ENCODE results near the gene FRY.
A peak's percentile ranks its signal among the peaks of the same experiment; 100 is the strongest.
"Not testable (repeated sequence)": the region's sequence is repeated elsewhere in the genome, so short reads cannot be mapped to it uniquely, and the experiment has no call there.

Gene FRY

GRCh38 chr13:32031025-32031814 lies at the start of gene FRY:
Gene FRY, plus strand, starts transcription at chr13:32031774. Its CDS starts 22 bp downstream, at chr13:32031796.
- peak within 1 kb of the TSS; percentile 53 for H3K27ac ChIP-seq (ENCODE audit: low read length)
- H3K4me1 ChIP-seq (ENCODE audit: control insufficient read depth, insufficient read depth, low read length) = no peaks in the 10 kb centered on the region
- H3K9me3 ChIP-seq (ENCODE audit: control insufficient read depth in 2 of 2, low read length in 2 of 2) = no peaks in the 10 kb centered on the region
- peak within 1 kb of the TSS; percentile 81 to 83 for H3K4me3 ChIP-seq (ENCODE audit: low read length in 2 of 2)
- peak within 1 kb of the TSS; percentile 55 to 59 for H3K9ac ChIP-seq (ENCODE audit: low read length in 2 of 2)
- no peaks in the 10 kb centered on the region for H3K36me3 ChIP-seq (ENCODE audit: control insufficient read depth in 2 of 2, insufficient read depth in 2 of 2, low read length in 2 of 2)
- H3K27me3 ChIP-seq (ENCODE audit: control insufficient read depth in 1 of 2, insufficient read depth in 2 of 2, low read length in 2 of 2) = no peaks in the 10 kb centered on the region

- no peaks in the 10 kb centered on the region for H3K9me3 ChIP-seq (ENCODE audit: control insufficient read depth in 2 of 2, low read length in 2 of 2)
- H3K27ac ChIP-seq (ENCODE audit: low read length) = no peak overlapping the region
Measured at GRCh38 chr13:31982124-31982523, 49.5 kb upstream of the FRY start.

GRCh38 chr13:31982540-31982939 lies 49.0 kb upstream of the FRY start:
- H3K4me1 ChIP-seq (ENCODE audit: control insufficient read depth, insufficient read depth, low read length) = peaks cover 3% of the 10 kb centered on the region
- H3K27me3 ChIP-seq (ENCODE audit: control insufficient read depth in 1 of 2, insufficient read depth in 2 of 2, low read length in 2 of 2) = no peaks in the 10 kb centered on the region
- no peak overlapping the region for H3K9ac ChIP-seq (ENCODE audit: low read length in 2 of 2)

More at GRCh38 chr13:31982124-31982523, 49.5 kb upstream of the FRY start:
- H3K9ac ChIP-seq (ENCODE audit: low read length in 2 of 2) = no peak overlapping the region
- no peaks in the 10 kb centered on the region for H3K27me3 ChIP-seq (ENCODE audit: control insufficient read depth in 1 of 2, insufficient read depth in 2 of 2, low read length in 2 of 2)
- H3K4me3 ChIP-seq (ENCODE audit: low read length in 2 of 2) = no peak overlapping the region
- H3K4me1 ChIP-seq (ENCODE audit: control insufficient read depth, insufficient read depth, low read length) = no peaks in the 10 kb centered on the region
- H3K36me3 ChIP-seq (ENCODE audit: control insufficient read depth in 2 of 2, insufficient read depth in 2 of 2, low read length in 2 of 2) = no peaks in the 10 kb centered on the region

DNA sequence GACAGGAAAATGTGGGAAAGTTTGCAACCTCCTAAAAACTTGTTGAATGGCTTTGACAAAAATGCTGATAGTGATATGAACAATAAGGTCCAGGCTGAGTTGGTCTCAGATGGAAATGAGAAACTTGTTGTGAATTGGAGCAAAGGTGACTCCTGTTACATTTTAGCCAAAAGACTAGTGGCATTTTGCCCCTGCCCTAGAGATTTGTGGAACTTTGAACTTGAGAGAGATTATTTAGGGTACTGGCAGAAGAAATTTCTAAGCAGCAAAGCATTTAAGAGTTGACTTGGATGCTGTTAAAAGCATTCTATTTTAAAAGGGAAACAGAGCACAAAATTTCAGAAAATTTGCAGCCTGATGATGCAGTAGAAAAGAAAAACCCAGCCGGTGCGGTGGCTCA lies 47.9 kb upstream of the FRY start:
- H3K9ac ChIP-seq (ENCODE audit: low read length in 2 of 2); H3K9me3 ChIP-seq (ENCODE audit: control insufficient read depth in 2 of 2, low read length in 2 of 2); H3K27me3 ChIP-seq (ENCODE audit: control insufficient read depth in 1 of 2, insufficient read depth in 2 of 2, low read length in 2 of 2); H3K4me1 ChIP-seq (ENCODE audit: control insufficient read depth, insufficient read depth, low read length); H3K36me3 ChIP-seq (ENCODE audit: control insufficient read depth in 2 of 2, insufficient read depth in 2 of 2, low read length in 2 of 2); H3K27ac ChIP-seq (ENCODE audit: low read length); H3K4me3 ChIP-seq (ENCODE audit: low read length in 2 of 2): not testable (repeated sequence)

More at GRCh38 chr13:31982540-31982939, 49.0 kb upstream of the FRY start:
- no peaks in the 10 kb centered on the region for H3K9me3 ChIP-seq (ENCODE audit: control insufficient read depth in 2 of 2, low read length in 2 of 2)
- no peak overlapping the region for H3K4me3 ChIP-seq (ENCODE audit: low read length in 2 of 2)
- H3K36me3 ChIP-seq (ENCODE audit: control insufficient read depth in 2 of 2, insufficient read depth in 2 of 2, low read length in 2 of 2) = no peaks in the 10 kb centered on the region
- H3K27ac ChIP-seq (ENCODE audit: low read length) = no peak overlapping the region

GRCh38 chr13:31984388-31984787 lies 47.2 kb upstream of the FRY start:
- H3K9ac ChIP-seq (ENCODE audit: low read length in 2 of 2); H3K27ac ChIP-seq (ENCODE audit: low read length); H3K4me3 ChIP-seq (ENCODE audit: low read length in 2 of 2); H3K4me1 ChIP-seq (ENCODE audit: control insufficient read depth, insufficient read depth, low read length); H3K27me3 ChIP-seq (ENCODE audit: control insufficient read depth in 1 of 2, insufficient read depth in 2 of 2, low read length in 2 of 2); H3K9me3 ChIP-seq (ENCODE audit: control insufficient read depth in 2 of 2, low read length in 2 of 2); H3K36me3 ChIP-seq (ENCODE audit: control insufficient read depth in 2 of 2, insufficient read depth in 2 of 2, low read length in 2 of 2): not testable (repeated sequence)

DNA sequence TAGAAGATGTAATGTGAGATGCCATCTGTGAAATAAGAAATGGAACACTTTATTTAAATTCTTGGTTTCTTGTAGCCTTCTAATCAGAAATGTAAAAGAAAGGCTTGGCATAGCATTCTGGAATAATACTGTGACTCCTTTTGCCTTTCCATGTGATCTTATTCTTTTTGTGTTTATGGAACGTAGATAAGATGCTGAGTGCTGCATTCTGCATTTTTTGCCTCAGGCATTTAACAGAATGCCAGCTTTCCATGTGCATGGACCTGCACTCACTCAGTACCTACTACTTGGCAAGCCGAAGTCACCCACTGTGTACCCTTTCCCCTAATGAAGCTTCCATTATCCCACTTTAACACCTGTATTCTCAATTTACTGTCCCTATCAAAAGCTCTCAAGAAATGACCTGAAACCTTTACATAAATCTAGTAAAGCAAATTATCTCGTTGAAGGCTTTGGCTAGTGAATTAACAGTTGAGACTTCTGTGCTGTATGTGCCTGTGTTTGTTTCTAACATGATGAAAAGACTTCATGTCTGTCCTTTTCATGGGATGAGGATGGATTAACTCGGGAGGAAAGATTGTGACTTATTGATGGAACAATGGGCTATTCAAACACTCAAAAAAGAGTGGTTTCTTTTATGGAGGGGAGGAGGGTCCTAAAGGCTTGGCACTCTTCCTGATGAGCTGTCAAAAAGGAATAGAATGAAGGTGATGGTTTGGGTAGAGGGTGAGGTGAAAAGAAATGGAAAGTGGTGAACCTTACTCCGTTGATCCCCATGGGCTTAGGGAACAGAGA lies 44.7 kb upstream of the FRY start:
- H3K27me3 ChIP-seq (ENCODE audit: control insufficient read depth in 1 of 2, insufficient read depth in 2 of 2, low read length in 2 of 2) = no peaks in the 10 kb centered on the region
- H3K9me3 ChIP-seq (ENCODE audit: control insufficient read depth in 2 of 2, low read length in 2 of 2) = no peaks in the 10 kb centered on the region
- H3K27ac ChIP-seq (ENCODE audit: low read length) = no peak overlapping the region
- H3K4me1 ChIP-seq (ENCODE audit: control insufficient read depth, insufficient read depth, low read length) = peaks cover 3% of the 10 kb centered on the region
- H3K9ac ChIP-seq (ENCODE audit: low read length in 2 of 2) = no peak overlapping the region
- no peaks in the 10 kb centered on the region for H3K36me3 ChIP-seq (ENCODE audit: control insufficient read depth in 2 of 2, insufficient read depth in 2 of 2, low read length in 2 of 2)
- no peak overlapping the region for H3K4me3 ChIP-seq (ENCODE audit: low read length in 2 of 2)

GRCh38 chr13:31987535-31988170 lies 43.9 kb upstream of the FRY start:
- H3K4me3 ChIP-seq (ENCODE audit: low read length in 2 of 2) = no peak overlapping the region
- no peaks in the 10 kb centered on the region for H3K36me3 ChIP-seq (ENCODE audit: control insufficient read depth in 2 of 2, insufficient read depth in 2 of 2, low read length in 2 of 2)
- H3K27me3 ChIP-seq (ENCODE audit: control insufficient read depth in 1 of 2, insufficient read depth in 2 of 2, low read length in 2 of 2) = no peaks in the 10 kb centered on the region
- H3K9ac ChIP-seq (ENCODE audit: low read length in 2 of 2) = no peak overlapping the region
- H3K9me3 ChIP-seq (ENCODE audit: control insufficient read depth in 2 of 2, low read length in 2 of 2) = no peaks in the 10 kb centered on the region
- no peak overlapping the region for H3K27ac ChIP-seq (ENCODE audit: low read length)
- H3K4me1 ChIP-seq (ENCODE audit: control insufficient read depth, insufficient read depth, low read length) = peaks cover 3% of the 10 kb centered on the region

DNA sequence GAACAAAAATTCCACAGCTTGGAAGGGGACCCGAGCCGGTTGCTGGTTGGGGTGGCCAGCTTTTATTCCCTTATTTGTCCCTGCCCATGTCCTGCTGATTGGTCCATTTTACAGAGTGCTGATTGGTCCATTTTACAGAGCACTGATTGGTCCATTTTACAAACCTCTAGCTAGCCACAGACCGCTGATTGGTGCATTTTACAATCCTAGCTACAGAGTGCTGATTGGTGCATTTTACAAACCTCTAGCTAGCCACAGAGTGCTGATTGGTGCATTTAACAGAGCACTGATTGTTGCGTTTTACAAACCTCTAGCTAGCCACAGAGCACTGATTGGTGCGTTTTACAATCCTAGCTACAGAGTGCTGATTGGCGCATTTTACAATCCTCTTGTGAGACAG lies 37.2 kb upstream of the FRY start:
- H3K9ac ChIP-seq (ENCODE audit: low read length in 2 of 2) = not testable (repeated sequence)

GRCh38 chr13:31996601-31997000 lies 35.0 kb upstream of the FRY start:
- no peaks in the 10 kb centered on the region for H3K4me1 ChIP-seq (ENCODE audit: control insufficient read depth, insufficient read depth, low read length)
- no peak overlapping the region for H3K27ac ChIP-seq (ENCODE audit: low read length)
- H3K36me3 ChIP-seq (ENCODE audit: control insufficient read depth in 2 of 2, insufficient read depth in 2 of 2, low read length in 2 of 2) = no peaks in the 10 kb centered on the region

More for the DNA sequence above, 37.2 kb upstream of the FRY start:
- H3K27ac ChIP-seq (ENCODE audit: low read length); H3K4me1 ChIP-seq (ENCODE audit: control insufficient read depth, insufficient read depth, low read length); H3K27me3 ChIP-seq (ENCODE audit: control insufficient read depth in 1 of 2, insufficient read depth in 2 of 2, low read length in 2 of 2); H3K9me3 ChIP-seq (ENCODE audit: control insufficient read depth in 2 of 2, low read length in 2 of 2); H3K36me3 ChIP-seq (ENCODE audit: control insufficient read depth in 2 of 2, insufficient read depth in 2 of 2, low read length in 2 of 2); H3K4me3 ChIP-seq (ENCODE audit: low read length in 2 of 2): not testable (repeated sequence)

GRCh38 chr13:31997641-31998040 lies 33.9 kb upstream of the FRY start:
- H3K9me3 ChIP-seq (ENCODE audit: control insufficient read depth in 2 of 2, low read length in 2 of 2) = no peaks in the 10 kb centered on the region
- no peak overlapping the region for H3K27ac ChIP-seq (ENCODE audit: low read length)
- no peak overlapping the region for H3K9ac ChIP-seq (ENCODE audit: low read length in 2 of 2)
- no peaks in the 10 kb centered on the region for H3K36me3 ChIP-seq (ENCODE audit: control insufficient read depth in 2 of 2, insufficient read depth in 2 of 2, low read length in 2 of 2)
- H3K4me1 ChIP-seq (ENCODE audit: control insufficient read depth, insufficient read depth, low read length) = no peaks in the 10 kb centered on the region
- H3K27me3 ChIP-seq (ENCODE audit: control insufficient read depth in 1 of 2, insufficient read depth in 2 of 2, low read length in 2 of 2) = no peaks in the 10 kb centered on the region
- no peak overlapping the region for H3K4me3 ChIP-seq (ENCODE audit: low read length in 2 of 2)

More at GRCh38 chr13:31996601-31997000, 35.0 kb upstream of the FRY start:
- H3K4me3 ChIP-seq (ENCODE audit: low read length in 2 of 2) = no peak overlapping the region
- no peaks in the 10 kb centered on the region for H3K9me3 ChIP-seq (ENCODE audit: control insufficient read depth in 2 of 2, low read length in 2 of 2)
- H3K27me3 ChIP-seq (ENCODE audit: control insufficient read depth in 1 of 2, insufficient read depth in 2 of 2, low read length in 2 of 2) = no peaks in the 10 kb centered on the region
- H3K9ac ChIP-seq (ENCODE audit: low read length in 2 of 2) = no peak overlapping the region

All from stomach smooth muscle (tissue), 2 donors.